K562 (cell line): Measurements from ENCODE around the gene HOXB3. TPM values are rescaled to one million over a fixed set of nuclear protein-coding genes. Genes with fewer than 3 reads are reported as not detected.

Experiments
- CBX2 ChIP-seq: fragments of 200-600 bp; sonication (generic); IDR thresholded peaks from one replicate; pipeline ENCODE4 v1.6.1; 2012; ENCODE audit warnings: mild to moderate bottlenecking, low read length, inconsistent platforms; ENCODE audit not compliant: insufficient read depth, poor library complexity, severe bottlenecking
- CBX3 ChIP-seq, 2 experiments: IDR thresholded peaks; 1 replicate in 1 of 2; 2 replicates in 1 of 2; pipeline ENCODE4 v1.6.1; 2012; ENCODE audit warnings: inconsistent platforms in 2 of 2, low read length in 2 of 2, borderline replicate concordance in 1 of 2, control low read depth in 1 of 2
- CREBBP ChIP-seq: IDR thresholded peaks from one replicate; pipeline ENCODE4 v1.6.1; 2012; ENCODE audit warnings: low read depth, mild to moderate bottlenecking, control low read depth, inconsistent platforms, low read length
- E2F6 ChIP-seq, 2 experiments: IDR thresholded peaks; 2 replicates each; pipeline ENCODE4 v1.6.1; 2011; ENCODE audit warnings: borderline replicate concordance in 1 of 2, control low read depth in 1 of 2, low read depth in 1 of 2, low read length in 1 of 2, mild to moderate bottlenecking in 1 of 2, mixed read lengths in 1 of 2, moderate library complexity in 1 of 2; ENCODE audit not compliant: insufficient read depth in 1 of 2, insufficient read length in 1 of 2, poor library complexity in 1 of 2, severe bottlenecking in 1 of 2; ENCODE audit errors: extremely low read depth in 1 of 2
- GTF2A2 ChIP-seq: IDR thresholded peaks from 2 replicates; pipeline ENCODE4 v1.6.1; 2016; ENCODE audit warnings: mild to moderate bottlenecking, missing genetic modification characterization, missing compliant biosample characterization
- HNRNPL ChIP-seq: fragments of 200-400 bp; formaldehyde crosslinking; IDR thresholded peaks from 2 replicates; pipeline ENCODE4 v1.6.1; 2017; ENCODE audit warnings: low read depth, mild to moderate bottlenecking, low read length
- PCBP1 ChIP-seq: fragments of 200-400 bp; formaldehyde crosslinking; IDR thresholded peaks from 2 replicates; pipeline ENCODE4 v1.6.1; 2018; ENCODE audit warnings: mild to moderate bottlenecking, low read depth, low read length; ENCODE audit not compliant: poor library complexity, severe bottlenecking
- PHB2 ChIP-seq: fragments of 450-650 bp; IDR thresholded peaks from 2 replicates; pipeline ENCODE4 v1.6.1; 2017; ENCODE audit warnings: low read depth
- RBBP5 ChIP-seq: fragments of 200-600 bp; sonication (generic); IDR thresholded peaks from 2 replicates; pipeline ENCODE4 v1.6.1; 2012; ENCODE audit warnings: borderline replicate concordance, mild to moderate bottlenecking, low read length, control low read depth, inconsistent platforms; ENCODE audit not compliant: insufficient read depth, poor library complexity, severe bottlenecking
- SMAD4 ChIP-seq: fragments of 250-450 bp; sonication (Bioruptor Pico); conservative IDR thresholded peaks from 2 replicates; pipeline ENCODE4 v1.8.0; 2021; ENCODE audit warnings: inconsistent platforms, mild to moderate bottlenecking, moderate library complexity
- TAF9B ChIP-seq: fragments of 450-650 bp; IDR thresholded peaks from 2 replicates; pipeline ENCODE4 v1.6.1; 2018; ENCODE audit warnings: mild to moderate bottlenecking; ENCODE audit not compliant: partially characterized antibody
- TCF7L2 ChIP-seq: fragments of 150-350 bp; IDR thresholded peaks from 2 replicates; pipeline ENCODE4 v1.6.1; 2016; ENCODE audit warnings: low read depth, mild to moderate bottlenecking, low read length, moderate library complexity
- TEAD2 ChIP-seq: fragments of 450-650 bp; IDR thresholded peaks from 2 replicates; pipeline ENCODE4 v1.6.1; 2016; ENCODE audit warnings: missing genetic modification characterization, control low read depth, missing compliant biosample characterization
- TGIF2 ChIP-seq: sonication (generic); formaldehyde crosslinking; IDR thresholded peaks from 2 replicates; pipeline ENCODE4 v1.8.1; 2022; ENCODE audit warnings: mild to moderate bottlenecking, missing genetic modification reagents, moderate library complexity
- ZBTB11 ChIP-seq, 3 experiments: fragments of 200-800 bp in 1 of 3; fragments of 250-450 bp in 1 of 3; fragments of 450-650 bp in 1 of 3; sonication (Bioruptor Pico) in 1 of 3; sonication (Bioruptor generic) in 1 of 3; formaldehyde crosslinking in 1 of 3; IDR thresholded peaks; 2 replicates each; pipeline versions ENCODE4 v1.6.1 to v1.8.0; 2016 to 2022; ENCODE audit warnings: mild to moderate bottlenecking in 2 of 3, missing genetic modification characterization in 2 of 3, missing compliant biosample characterization in 1 of 3, moderate library complexity in 1 of 3
- ZNF217 ChIP-seq: sonication (generic); formaldehyde crosslinking; IDR thresholded peaks from 2 replicates; pipeline ENCODE4 v1.8.0; 2022; ENCODE audit warnings: mild to moderate bottlenecking, missing genetic modification reagents
- ZNF717 ChIP-seq: fragments of 250-450 bp; sonication (Bioruptor Pico); IDR thresholded peaks from 2 replicates; pipeline ENCODE4 v1.5.0; 2021
- ZNF764 ChIP-seq: fragments of 250-450 bp; sonication (Bioruptor Pico); IDR thresholded peaks from 2 replicates; pipeline ENCODE4 v1.4.0; 2020; ENCODE audit warnings: low read depth, mild to moderate bottlenecking, moderate library complexity
- polyA plus RNA-seq, 8 experiments: library from polyadenylated mRNA; depleted of rRNA in 4 of 8; stranded (reverse) in 5 of 8; unstranded in 3 of 8; fragments of >200 nt; fragmentation: Nextera tagmentation in 2 of 8; fragmentation: Illumina TruSeq in 1 of 8; extraction: Ambion mirVana in 2 of 8; extraction: Trizol in 1 of 8; gene quantifications; 2 replicates each; pipeline versions ENCODE4 v1.2.1 to v1.2.3, GENCODE V29; 2011 to 2014; ENCODE audit warnings: inconsistent platforms in 1 of 8, missing spikeins in 1 of 8
- total RNA-seq, 7 experiments: library from RNA; depleted of rRNA in 6 of 7; stranded (reverse); fragments of >200 nt in 6 of 7; fragmentation: Illumina TruSeq in 2 of 7; extraction: Trizol in 2 of 7; gene quantifications; 2 replicates each; pipeline versions ENCODE4 v1.2.1 to v1.2.3, GENCODE V29; 2011 to 2021; ENCODE audit warnings: low replicate concordance in 1 of 7
- TF ChIP-seq, protein P1 (sequence below): fragments of 250-450 bp; sonication (Bioruptor Pico); IDR thresholded peaks from 2 replicates; pipeline ENCODE4 v1.9.0; 2021; ENCODE audit warnings: mild to moderate bottlenecking, inconsistent platforms

The HOXB3 gene
- total and polyA plus RNA-seq, 9 of the 15 experiments (the other 6 are each of a cell fraction or from before 2014, with no cell fraction given), result 2.4 to 41.3 (median 20.2) TPM

DNA sequence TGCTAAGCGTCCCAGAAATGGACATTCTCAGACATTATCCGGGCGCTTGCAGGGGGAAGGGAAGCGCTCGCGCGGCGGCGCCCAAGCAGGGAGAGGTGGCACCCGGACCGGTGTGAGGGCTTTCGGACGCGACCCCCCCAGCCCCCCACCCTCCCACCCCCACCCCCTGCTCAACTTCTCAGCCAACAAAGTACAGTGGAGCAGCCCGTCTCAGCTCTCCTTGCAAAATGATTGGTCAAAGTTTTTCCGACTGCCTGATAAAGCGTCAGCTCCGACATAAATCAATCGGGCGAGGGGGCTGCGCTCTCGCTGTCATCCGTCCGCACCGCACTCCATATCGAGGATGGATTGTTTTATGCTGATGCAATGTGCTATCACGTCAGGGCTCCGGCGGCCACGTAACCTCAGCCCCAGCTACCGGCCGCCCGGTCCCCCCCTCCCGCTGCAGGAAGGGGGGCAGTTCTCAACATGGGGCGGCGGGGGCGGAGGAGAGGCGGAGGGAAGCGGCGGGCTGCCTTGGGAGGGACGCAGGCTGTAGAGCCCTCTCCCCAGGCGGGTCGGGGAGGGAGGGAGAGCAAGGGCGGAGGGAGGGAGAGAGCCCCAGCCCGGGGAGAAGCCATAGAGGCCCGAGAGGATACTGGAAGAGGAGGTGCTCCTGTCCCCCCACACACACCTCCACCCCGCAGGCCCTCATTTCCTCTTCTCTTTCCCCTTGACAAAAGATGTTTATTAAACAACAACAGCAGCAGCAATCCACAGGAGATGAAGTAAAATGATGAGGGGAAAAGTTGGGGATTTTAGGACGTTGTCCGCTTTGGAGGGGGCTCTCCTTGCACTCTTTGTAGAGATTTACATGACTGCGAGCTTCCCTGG, 36.4 kb upstream of the HOXB3 start, which contains the start of gene HOXB9 (continued):
- TF ChIP-seq ZBTB11 (CRISPR knock-in tag; IDR thresholded peaks at IDR 0.05) (peak in 1 of 3 experiments; percentile 86; a peak in 2 of 6 replicates), ZNF717 (CRISPR knock-in tag) (no peak), CBX2 (no peak), HNRNPL (no peak), ZNF764 (CRISPR knock-in tag) (no peak), GTF2A2 (tag) (no peak), CBX3 (IDR thresholded peaks at IDR 0.05; ENCODE audit: borderline replicate concordance in 1 of 2, low read length in 2 of 2) (peak in 1 of 2 experiments; percentile 42; a peak in 1 of 3 replicates), CREBBP (no peak), PCBP1 (peak; percentile 82), TCF7L2 (no peak), SMAD4 (CRISPR knock-in tag) (peak; percentile 86), TEAD2 (tag) (peak; percentile 21; the same call in 1 of the 2 replicates), TGIF2 (CRISPR knock-in tag) (no peak), RBBP5 (no peak), TAF9B (peak; percentile 94), E2F6 (IDR thresholded peaks at IDR 0.05; ENCODE audit: borderline replicate concordance in 1 of 2, extremely low read depth in 1 of 2, insufficient read depth in 1 of 2, insufficient read length in 1 of 2, low read depth in 1 of 2, low read length in 1 of 2, poor library complexity in 1 of 2, severe bottlenecking in 1 of 2) (no peak), ZNF217 (CRISPR knock-in tag) (no peak), PHB2 (no peak)
- TF ChIP-seq, protein P1, sequence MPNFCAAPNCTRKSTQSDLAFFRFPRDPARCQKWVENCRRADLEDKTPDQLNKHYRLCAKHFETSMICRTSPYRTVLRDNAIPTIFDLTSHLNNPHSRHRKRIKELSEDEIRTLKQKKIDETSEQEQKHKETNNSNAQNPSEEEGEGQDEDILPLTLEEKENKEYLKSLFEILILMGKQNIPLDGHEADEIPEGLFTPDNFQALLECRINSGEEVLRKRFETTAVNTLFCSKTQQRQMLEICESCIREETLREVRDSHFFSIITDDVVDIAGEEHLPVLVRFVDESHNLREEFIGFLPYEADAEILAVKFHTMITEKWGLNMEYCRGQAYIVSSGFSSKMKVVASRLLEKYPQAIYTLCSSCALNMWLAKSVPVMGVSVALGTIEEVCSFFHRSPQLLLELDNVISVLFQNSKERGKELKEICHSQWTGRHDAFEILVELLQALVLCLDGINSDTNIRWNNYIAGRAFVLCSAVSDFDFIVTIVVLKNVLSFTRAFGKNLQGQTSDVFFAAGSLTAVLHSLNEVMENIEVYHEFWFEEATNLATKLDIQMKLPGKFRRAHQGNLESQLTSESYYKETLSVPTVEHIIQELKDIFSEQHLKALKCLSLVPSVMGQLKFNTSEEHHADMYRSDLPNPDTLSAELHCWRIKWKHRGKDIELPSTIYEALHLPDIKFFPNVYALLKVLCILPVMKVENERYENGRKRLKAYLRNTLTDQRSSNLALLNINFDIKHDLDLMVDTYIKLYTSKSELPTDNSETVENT, result peak; percentile 80; the same call in 1 of the 2 replicates
